Testis (tissue), 2 donors: ENCODE results near the gene MYO1H.

ENCODE experiments used
- POLR2A ChIP-seq: fragments of 450-650 bp; IDR thresholded peaks from one replicate; pipeline ENCODE4 v1.6.1; 2017; ENCODE audit warnings: antibody characterized with exemption, mild to moderate bottlenecking, moderate library complexity
- TF ChIP-seq, protein P1 (sequence below), 3 experiments: fragments of 450-650 bp in 2 of 3; fragments of 200-600 bp in 1 of 3; sonication (generic) in 1 of 3; IDR thresholded peaks; one replicate each; pipeline ENCODE4 v1.5.1; 2016 to 2019; ENCODE audit warnings: antibody characterized with exemption in 3 of 3, mild to moderate bottlenecking in 2 of 3, moderate library complexity in 1 of 3

DNA sequence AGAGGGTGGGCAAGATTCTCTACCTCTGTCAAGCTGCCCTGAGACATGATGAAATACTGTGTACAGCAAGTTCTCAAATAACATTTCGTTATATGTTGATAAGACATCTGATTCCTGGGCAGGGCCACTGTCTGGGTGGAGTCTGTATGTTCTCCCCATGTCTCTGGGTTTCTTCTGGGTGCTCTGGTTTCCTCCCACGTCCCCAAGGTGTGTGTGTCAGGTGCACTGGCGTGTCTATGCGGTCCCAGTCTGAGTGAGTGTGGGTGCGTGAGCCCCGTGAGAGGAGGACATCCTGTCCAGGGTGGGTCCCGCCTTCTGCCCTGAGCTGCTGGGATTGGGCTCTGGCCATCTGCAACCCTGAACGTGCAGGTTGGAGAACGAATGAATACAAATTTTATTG, 99.8 kb downstream of the MYO1H start:
- TF ChIP-seq, protein P1, sequence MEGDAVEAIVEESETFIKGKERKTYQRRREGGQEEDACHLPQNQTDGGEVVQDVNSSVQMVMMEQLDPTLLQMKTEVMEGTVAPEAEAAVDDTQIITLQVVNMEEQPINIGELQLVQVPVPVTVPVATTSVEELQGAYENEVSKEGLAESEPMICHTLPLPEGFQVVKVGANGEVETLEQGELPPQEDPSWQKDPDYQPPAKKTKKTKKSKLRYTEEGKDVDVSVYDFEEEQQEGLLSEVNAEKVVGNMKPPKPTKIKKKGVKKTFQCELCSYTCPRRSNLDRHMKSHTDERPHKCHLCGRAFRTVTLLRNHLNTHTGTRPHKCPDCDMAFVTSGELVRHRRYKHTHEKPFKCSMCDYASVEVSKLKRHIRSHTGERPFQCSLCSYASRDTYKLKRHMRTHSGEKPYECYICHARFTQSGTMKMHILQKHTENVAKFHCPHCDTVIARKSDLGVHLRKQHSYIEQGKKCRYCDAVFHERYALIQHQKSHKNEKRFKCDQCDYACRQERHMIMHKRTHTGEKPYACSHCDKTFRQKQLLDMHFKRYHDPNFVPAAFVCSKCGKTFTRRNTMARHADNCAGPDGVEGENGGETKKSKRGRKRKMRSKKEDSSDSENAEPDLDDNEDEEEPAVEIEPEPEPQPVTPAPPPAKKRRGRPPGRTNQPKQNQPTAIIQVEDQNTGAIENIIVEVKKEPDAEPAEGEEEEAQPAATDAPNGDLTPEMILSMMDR (IDR thresholded peaks at IDR 0.05): no peak
- no peak for TF ChIP-seq POLR2A
